ENCODE data around the gene GPC6. TPM values are rescaled to one million over a fixed set of nuclear protein-coding genes. Genes with fewer than 3 reads are reported as not detected.

Gene GPC6
- total RNA-seq, 1 donor from 2014 or later: not detected

- intact Hi-C loops (cut with micrococcal nuclease): no loop called here
Measured at GRCh38 chr13:94330552-94331071, 1104.0 kb downstream of the GPC6 start.

GRCh38 chr13:94331281-94331680 is 1104.7 kb downstream of the GPC6 start:
- intact Hi-C loops (cut with micrococcal nuclease): no loop called here

GRCh38 chr13:94332359-94333096 is 1105.9 kb downstream of the GPC6 start:
- intact Hi-C loops (cut with micrococcal nuclease): no loop called here

GRCh38 chr13:94333131-94333820 is 1106.7 kb downstream of the GPC6 start:
- intact Hi-C loops (cut with micrococcal nuclease): no loop called here

GRCh38 chr13:94335761-94336526 is 1109.3 kb downstream of the GPC6 start:
- intact Hi-C loops (cut with micrococcal nuclease): no loop called here

- intact Hi-C loops (cut with micrococcal nuclease): no loop called here
Measured at GRCh38 chr13:94339116-94339687, 1112.6 kb downstream of the GPC6 start.

- intact Hi-C loops (cut with micrococcal nuclease): no loop called here
Measured at GRCh38 chr13:94342436-94343242, 1116.0 kb downstream of the GPC6 start.

- intact Hi-C loops (cut with micrococcal nuclease): no loop called here
Measured at GRCh38 chr13:94343243-94343585, 1116.6 kb downstream of the GPC6 start.

- intact Hi-C loops (cut with micrococcal nuclease): loop anchor here (2.0 kb wide), 1 partner anchor 21 kb away; no protein-coding TSS in a partner anchor
Measured at GRCh38 chr13:94343687-94344086, 1117.1 kb downstream of the GPC6 start.

GRCh38 chr13:94344126-94344818 is 1117.7 kb downstream of the GPC6 start:
- intact Hi-C loops (cut with micrococcal nuclease): loop anchor here (2.0 kb wide), 1 partner anchor 21 kb away; no protein-coding TSS in a partner anchor

GRCh38 chr13:94345374-94346195 is 1119.0 kb downstream of the GPC6 start:
- intact Hi-C loops (cut with micrococcal nuclease): loop anchor here (2.0 kb wide), 1 partner anchor 23 kb away; no protein-coding TSS in a partner anchor

- intact Hi-C loops (cut with micrococcal nuclease): no loop called here
Measured at GRCh38 chr13:94346261-94347019, 1119.8 kb downstream of the GPC6 start.

- intact Hi-C loops (cut with micrococcal nuclease): no loop called here
Measured at GRCh38 chr13:94351292-94351990, 1124.8 kb downstream of the GPC6 start.

- intact Hi-C loops (cut with micrococcal nuclease): no loop called here
Measured at GRCh38 chr13:94352057-94352456, 1125.5 kb downstream of the GPC6 start.

GRCh38 chr13:94353167-94353710 is 1126.6 kb downstream of the GPC6 start:
- intact Hi-C loops (cut with micrococcal nuclease): no loop called here

GRCh38 chr13:94359875-94360274 is 1133.3 kb downstream of the GPC6 start:
- intact Hi-C loops (cut with micrococcal nuclease): loop anchor here (5.0 to 10.0 kb wide), 6 partner anchors 168 to 1785 kb away; no protein-coding TSS in a partner anchor

GRCh38 chr13:94362411-94362909 is 1135.9 kb downstream of the GPC6 start:
- intact Hi-C loops (cut with micrococcal nuclease): loop anchor here (1.0 to 10.0 kb wide), 11 partner anchors 40 to 1788 kb away; no protein-coding TSS in a partner anchor
